Measurements from ENCODE around the gene TTLL10.

The TTLL10 gene

GRCh38 chr1:1191734-1192133, 18.1 kb downstream of the TTLL10 start:
- TF ChIP-seq CTCF (IDR thresholded peaks at IDR 0.05) = no peak

- no peak for TF ChIP-seq CTCF (IDR thresholded peaks at IDR 0.05)
Measured at GRCh38 chr1:1194723-1195122, 21.0 kb downstream of the TTLL10 start.

GRCh38 chr1:1196431-1197187, 22.9 kb downstream of the TTLL10 start:
- TF ChIP-seq CTCF (IDR thresholded peaks at IDR 0.05) = no peak

GRCh38 chr1:1197188-1197500, 23.5 kb downstream of the TTLL10 start:
- no peak for TF ChIP-seq CTCF (IDR thresholded peaks at IDR 0.05)

- TF ChIP-seq CTCF (IDR thresholded peaks at IDR 0.05) = no peak
Measured at GRCh38 chr1:1197551-1198422, 24.1 kb downstream of the TTLL10 start.

- no peak for TF ChIP-seq CTCF (IDR thresholded peaks at IDR 0.05)
Measured at GRCh38 chr1:1198423-1199140, 24.9 kb downstream of the TTLL10 start.

- TF ChIP-seq CTCF (IDR thresholded peaks at IDR 0.05) = no peak
Measured at GRCh38 chr1:1199141-1199960, 25.7 kb downstream of the TTLL10 start.

Measured in LNCAP (cell line).